ENCODE results near the gene IL15RA. TPM values are rescaled to one million over a fixed set of nuclear protein-coding genes. Genes with fewer than 3 reads are reported as not detected.

Gene IL15RA
- total and polyA plus RNA-seq, 2 donors (not counting 1 experiment from before 2014, with no cell fraction given) = 9.3 to 9.6 TPM

GRCh38 chr10:5945561-5946418 lies 31.6 kb downstream of the IL15RA start:
- Mint-ChIP-seq H3K4me3 (peak overlapping the region; percentile 51), H3K9me3 (ENCODE audit: insufficient read depth) (no peaks in the 10 kb centered on the region), H3K4me1 (peaks cover 7% of the 10 kb centered on the region), H3K27ac (peak overlapping the region; percentile 51), H3K27me3 (no peaks in the 10 kb centered on the region)
- Histone ChIP-seq H3K79me2 (ENCODE audit: control insufficient read depth, insufficient read depth, low read length) (no peaks in the 10 kb centered on the region), H3K27me3 (replicated peaks in 1 of 4; ENCODE audit: control extremely low read depth in 1 of 4, control insufficient read depth in 3 of 4, insufficient read depth in 4 of 4, low read length in 3 of 4) (no peaks in the 10 kb centered on the region), H3K27ac (ENCODE audit: low read length in 2 of 2) (no peak overlapping the region), H3K9ac (ENCODE audit: low read length) (peak overlapping the region; percentile 5), H3K4me1 (ENCODE audit: control insufficient read depth in 2 of 2, insufficient read depth in 2 of 2, low read length in 2 of 2) (peaks cover 4 to 5% of the 10 kb centered on the region in 2 donors), H3K36me3 (replicated peaks in 1 of 2; ENCODE audit: control extremely low read depth in 1 of 2, control insufficient read depth in 1 of 2, extremely low read depth in 1 of 2, insufficient read depth in 2 of 2, low read length in 1 of 2) (no peaks in the 10 kb centered on the region), H4K20me1 (ENCODE audit: control insufficient read depth, insufficient read depth, low read length, poor library complexity, severe bottlenecking) (no peaks in the 10 kb centered on the region), H2AFZ (ENCODE audit: insufficient read depth, low read depth, low read length, poor library complexity, severe bottlenecking) (peak overlapping the region; percentile 29), H3K4me3 (ENCODE audit: control extremely low read depth in 1 of 5, extremely low read depth in 1 of 5, insufficient read depth in 1 of 5, low read depth in 2 of 5, low read length in 4 of 5) (peak overlapping the region in 3 of 5 experiments; percentile 3 to 22 (median 15)), H3K9me3 (ENCODE audit: control extremely low read depth in 1 of 3, control insufficient read depth in 2 of 3, insufficient read depth in 1 of 3, low read length in 2 of 3) (no peaks in the 10 kb centered on the region), H3K4me2 (replicated peaks; ENCODE audit: low read depth, low read length, poor library complexity, severe bottlenecking) (peak overlapping the region; percentile 40)
- TF ChIP-seq CTCF (IDR thresholded peaks at IDR 0.05) (no peak), EZH2 (IDR thresholded peaks at IDR 0.05; ENCODE audit: borderline replicate concordance, insufficient read depth, low read depth, low read length, poor library complexity, severe bottlenecking) (no peak)
- ChIA-PET POLR2A (interaction anchor here (0.5 kb wide), 1 partner anchor 362 kb away, joined by 3 read pairs; no protein-coding TSS in a partner anchor), CTCF (interaction anchor here (0.6 kb wide), 1 partner anchor 108 kb away, joined by 3 read pairs; no protein-coding TSS in a partner anchor)
- DNase-seq (no peak), ATAC-seq (ENCODE audit: low read depth) (no peak)
- 48% methylated on average over 17 of the region's 21 CpGs for WGBS (ENCODE audit: insufficient coverage)
- intact Hi-C loops (cut with micrococcal nuclease) = no loop called here

GRCh38 chr10:5945190-5945509 lies 32.2 kb downstream of the IL15RA start:
- H4K20me1 ChIP-seq (ENCODE audit: control insufficient read depth, insufficient read depth, low read length, poor library complexity, severe bottlenecking) = no peaks in the 10 kb centered on the region
- peak overlapping the region; percentile 40 for H3K4me2 ChIP-seq (replicated peaks; ENCODE audit: low read depth, low read length, poor library complexity, severe bottlenecking)
- peaks cover 4 to 5% of the 10 kb centered on the region in 2 donors for H3K4me1 ChIP-seq (ENCODE audit: control insufficient read depth in 2 of 2, insufficient read depth in 2 of 2, low read length in 2 of 2)

More at GRCh38 chr10:5945190-5945509, 32.2 kb downstream of the IL15RA start:
- Histone ChIP-seq H3K4me3 (ENCODE audit: control extremely low read depth in 1 of 5, extremely low read depth in 1 of 5, insufficient read depth in 1 of 5, low read depth in 2 of 5, low read length in 4 of 5) (no peak overlapping the region), H3K9ac (ENCODE audit: low read length) (peak overlapping the region; percentile 5), H3K27ac (ENCODE audit: low read length in 2 of 2) (no peak overlapping the region), H3K36me3 (replicated peaks in 1 of 2; ENCODE audit: control extremely low read depth in 1 of 2, control insufficient read depth in 1 of 2, extremely low read depth in 1 of 2, insufficient read depth in 2 of 2, low read length in 1 of 2) (no peaks in the 10 kb centered on the region), H3K27me3 (replicated peaks in 1 of 4; ENCODE audit: control extremely low read depth in 1 of 4, control insufficient read depth in 3 of 4, insufficient read depth in 4 of 4, low read length in 3 of 4) (no peaks in the 10 kb centered on the region), H3K9me3 (ENCODE audit: control extremely low read depth in 1 of 3, control insufficient read depth in 2 of 3, insufficient read depth in 1 of 3, low read length in 2 of 3) (no peaks in the 10 kb centered on the region), H2AFZ (ENCODE audit: insufficient read depth, low read depth, low read length, poor library complexity, severe bottlenecking) (peak overlapping the region; percentile 29), H3K79me2 (ENCODE audit: control insufficient read depth, insufficient read depth, low read length) (no peaks in the 10 kb centered on the region)
- no peak for DNase-seq
- H3K4me1 Mint-ChIP-seq = peaks cover 7% of the 10 kb centered on the region
- WGBS (ENCODE audit: insufficient coverage) = 80% methylated on average over 9 of the region's 9 CpGs
- TF ChIP-seq EZH2 (IDR thresholded peaks at IDR 0.05; ENCODE audit: borderline replicate concordance, insufficient read depth, low read depth, low read length, poor library complexity, severe bottlenecking) (no peak), CTCF (IDR thresholded peaks at IDR 0.05) (no peak)
- H3K27me3 Mint-ChIP-seq = no peaks in the 10 kb centered on the region
- peak overlapping the region; percentile 51 for H3K4me3 Mint-ChIP-seq
- CTCF ChIA-PET = no interaction called here
- no peak overlapping the region for H3K27ac Mint-ChIP-seq
- intact Hi-C loops (cut with micrococcal nuclease) = no loop called here
- H3K9me3 Mint-ChIP-seq (ENCODE audit: insufficient read depth) = no peaks in the 10 kb centered on the region
- POLR2A ChIA-PET = no interaction called here
- ATAC-seq (ENCODE audit: low read depth) = no peak

All from B cell (primary cell).